Astrocyte (in vitro differentiated cells and primary cell): ENCODE results near the gene MYCN.

Experiments
- EZH2 ChIP-seq: IDR thresholded peaks from 2 replicates; pipeline ENCODE4 v1.6.1; 2012; ENCODE audit warnings: mild to moderate bottlenecking, low read length, inconsistent platforms; ENCODE audit not compliant: insufficient read depth
- TF ChIP-seq, protein P1 (sequence below): IDR thresholded peaks from 2 replicates; pipeline ENCODE4 v1.5.1; 2011; ENCODE audit warnings: low read depth, mild to moderate bottlenecking, inconsistent platforms, low read length, moderate library complexity; ENCODE audit not compliant: insufficient read depth

DNA sequence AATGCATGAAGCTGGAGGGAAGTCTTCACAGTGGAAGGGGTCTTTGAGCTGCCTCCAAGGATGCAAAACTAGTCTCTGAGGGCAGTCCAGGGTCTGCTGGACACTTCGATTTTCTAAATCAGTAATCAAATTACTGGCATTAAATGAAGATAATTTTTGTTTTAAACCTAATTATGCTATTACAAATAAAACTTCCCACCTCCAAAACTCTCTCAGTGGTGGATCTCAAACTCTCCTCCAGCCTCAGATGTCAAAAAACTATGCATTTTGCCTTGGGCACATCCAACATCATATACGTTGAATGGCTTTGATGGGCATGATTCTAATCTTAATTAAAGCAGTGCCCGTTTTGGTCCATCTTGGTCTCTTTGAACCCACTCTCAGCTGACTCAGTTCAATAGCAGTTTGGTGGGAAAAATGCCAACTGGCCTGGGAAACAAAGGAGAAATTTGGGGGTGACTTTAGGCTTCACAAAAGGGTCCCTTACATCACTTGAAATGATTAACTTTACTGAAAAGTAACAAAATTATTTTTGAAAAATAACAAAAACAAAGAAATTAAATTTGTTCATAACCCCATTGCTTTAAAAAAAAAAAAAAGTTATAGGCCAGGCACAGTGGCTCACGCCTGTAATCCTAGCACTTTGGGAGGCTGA, 5.9 kb upstream of the MYCN start:
- TF ChIP-seq, protein P1, sequence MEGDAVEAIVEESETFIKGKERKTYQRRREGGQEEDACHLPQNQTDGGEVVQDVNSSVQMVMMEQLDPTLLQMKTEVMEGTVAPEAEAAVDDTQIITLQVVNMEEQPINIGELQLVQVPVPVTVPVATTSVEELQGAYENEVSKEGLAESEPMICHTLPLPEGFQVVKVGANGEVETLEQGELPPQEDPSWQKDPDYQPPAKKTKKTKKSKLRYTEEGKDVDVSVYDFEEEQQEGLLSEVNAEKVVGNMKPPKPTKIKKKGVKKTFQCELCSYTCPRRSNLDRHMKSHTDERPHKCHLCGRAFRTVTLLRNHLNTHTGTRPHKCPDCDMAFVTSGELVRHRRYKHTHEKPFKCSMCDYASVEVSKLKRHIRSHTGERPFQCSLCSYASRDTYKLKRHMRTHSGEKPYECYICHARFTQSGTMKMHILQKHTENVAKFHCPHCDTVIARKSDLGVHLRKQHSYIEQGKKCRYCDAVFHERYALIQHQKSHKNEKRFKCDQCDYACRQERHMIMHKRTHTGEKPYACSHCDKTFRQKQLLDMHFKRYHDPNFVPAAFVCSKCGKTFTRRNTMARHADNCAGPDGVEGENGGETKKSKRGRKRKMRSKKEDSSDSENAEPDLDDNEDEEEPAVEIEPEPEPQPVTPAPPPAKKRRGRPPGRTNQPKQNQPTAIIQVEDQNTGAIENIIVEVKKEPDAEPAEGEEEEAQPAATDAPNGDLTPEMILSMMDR, result no peak
- no peak for TF ChIP-seq EZH2
